ENCODE measurements around the gene LPCAT2. TPM values are rescaled to one million over a fixed set of nuclear protein-coding genes. Genes with fewer than 3 reads are reported as not detected.

LPCAT2 gene
- total RNA-seq, 4 donors from 2014 or later: 10.0 to 21.7 (median 16.9) TPM

DNA sequence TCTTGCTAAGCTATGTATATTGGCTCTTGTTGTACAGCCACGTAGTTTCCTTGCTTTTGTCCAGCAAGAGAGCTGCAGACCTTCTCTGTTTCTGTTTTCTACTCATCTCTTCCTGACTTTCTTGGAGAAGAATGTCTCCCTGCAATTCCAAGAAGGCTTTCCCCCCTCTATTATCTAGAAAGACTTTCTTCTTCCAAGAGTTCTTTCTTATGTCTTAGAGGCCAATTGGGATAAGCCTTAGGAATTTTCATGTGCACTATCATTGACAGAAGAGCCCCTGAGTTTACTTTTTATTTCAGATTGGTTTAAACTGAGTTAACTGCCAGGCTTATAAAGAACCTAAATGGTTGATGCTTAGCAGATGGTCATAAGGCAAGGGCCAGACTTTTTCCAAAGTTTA, 66.6 kb downstream of the LPCAT2 start:
- TF ChIP-seq, protein P1, sequence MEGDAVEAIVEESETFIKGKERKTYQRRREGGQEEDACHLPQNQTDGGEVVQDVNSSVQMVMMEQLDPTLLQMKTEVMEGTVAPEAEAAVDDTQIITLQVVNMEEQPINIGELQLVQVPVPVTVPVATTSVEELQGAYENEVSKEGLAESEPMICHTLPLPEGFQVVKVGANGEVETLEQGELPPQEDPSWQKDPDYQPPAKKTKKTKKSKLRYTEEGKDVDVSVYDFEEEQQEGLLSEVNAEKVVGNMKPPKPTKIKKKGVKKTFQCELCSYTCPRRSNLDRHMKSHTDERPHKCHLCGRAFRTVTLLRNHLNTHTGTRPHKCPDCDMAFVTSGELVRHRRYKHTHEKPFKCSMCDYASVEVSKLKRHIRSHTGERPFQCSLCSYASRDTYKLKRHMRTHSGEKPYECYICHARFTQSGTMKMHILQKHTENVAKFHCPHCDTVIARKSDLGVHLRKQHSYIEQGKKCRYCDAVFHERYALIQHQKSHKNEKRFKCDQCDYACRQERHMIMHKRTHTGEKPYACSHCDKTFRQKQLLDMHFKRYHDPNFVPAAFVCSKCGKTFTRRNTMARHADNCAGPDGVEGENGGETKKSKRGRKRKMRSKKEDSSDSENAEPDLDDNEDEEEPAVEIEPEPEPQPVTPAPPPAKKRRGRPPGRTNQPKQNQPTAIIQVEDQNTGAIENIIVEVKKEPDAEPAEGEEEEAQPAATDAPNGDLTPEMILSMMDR (IDR thresholded peaks at IDR 0.05): no peak
- no peak for TF ChIP-seq POLR2A (IDR thresholded peaks at IDR 0.05)
- 59 to 73% methylated on average over 1 of the region's 1 CpG for WGBS, 2 donors
- Histone ChIP-seq H3K4me1 (peaks cover 0 to 25% (median 0%) of the 10 kb centered on the region in 3 donors), H3K9me3 (no peaks in the 10 kb centered on the region), H3K36me3 (peaks cover 0 to 44% (median 2%) of the 10 kb centered on the region in 3 donors), H3K27me3 (no peaks in the 10 kb centered on the region), H3K27ac (no peak overlapping the region), H3K4me3 (no peak overlapping the region)
- intact Hi-C loops (cut with DNase I): no loop called here
- DNase-seq: no peak

GRCh38 chr16:55576384-55576783, 67.5 kb downstream of the LPCAT2 start:
- Histone ChIP-seq H3K27ac (no peak overlapping the region), H3K27me3 (no peaks in the 10 kb centered on the region), H3K9me3 (no peaks in the 10 kb centered on the region), H3K4me1 (peaks cover 0 to 17% (median 0%) of the 10 kb centered on the region in 3 donors), H3K4me3 (no peak overlapping the region), H3K36me3 (peaks cover 0 to 53% (median 2%) of the 10 kb centered on the region in 3 donors)
- DNase-seq: no peak
- TF ChIP-seq, protein P1 (IDR thresholded peaks at IDR 0.05): no peak
- intact Hi-C loops (cut with DNase I): no loop called here
- 60 to 70% methylated on average over 2 of the region's 2 CpGs for WGBS, 2 donors

- TF ChIP-seq, protein P1 (IDR thresholded peaks at IDR 0.05): no peak
- no peak for TF ChIP-seq POLR2A (IDR thresholded peaks at IDR 0.05)
- DNase-seq: no peak
- no peaks in the 10 kb centered on the region for H3K27me3 ChIP-seq
- H3K4me3 ChIP-seq: no peak overlapping the region
- H3K9me3 ChIP-seq: no peaks in the 10 kb centered on the region
- no peak overlapping the region for H3K27ac ChIP-seq
- peaks cover 0 to 59% (median 2%) of the 10 kb centered on the region in 3 donors for H3K36me3 ChIP-seq
- 70 to 86% methylated on average over 3 of the region's 3 CpGs for WGBS, 2 donors
- H3K4me1 ChIP-seq: peaks cover 0 to 4% (median 0%) of the 10 kb centered on the region in 3 donors
- intact Hi-C loops (cut with DNase I): no loop called here
Measured at GRCh38 chr16:55577887-55578286, 69.0 kb downstream of the LPCAT2 start.

GRCh38 chr16:55585631-55586030, 76.8 kb downstream of the LPCAT2 start:
- H3K27ac ChIP-seq: no peak overlapping the region
- 67 to 71% methylated on average over 2 of the region's 2 CpGs for WGBS, 2 donors
- TF ChIP-seq, protein P1 (IDR thresholded peaks at IDR 0.05): no peak
- TF ChIP-seq POLR2A (IDR thresholded peaks at IDR 0.05): no peak
- peaks cover 0 to 25% (median 0%) of the 10 kb centered on the region in 3 donors for H3K36me3 ChIP-seq
- intact Hi-C loops (cut with DNase I): no loop called here
- H3K27me3 ChIP-seq: no peaks in the 10 kb centered on the region
- H3K4me1 ChIP-seq: no peaks in the 10 kb centered on the region
- DNase-seq: no peak
- no peak overlapping the region for H3K4me3 ChIP-seq
- no peaks in the 10 kb centered on the region for H3K9me3 ChIP-seq

GRCh38 chr16:55588799-55589198, 79.9 kb downstream of the LPCAT2 start:
- no peaks in the 10 kb centered on the region for H3K4me1 ChIP-seq
- no peak overlapping the region for H3K4me3 ChIP-seq
- no peak overlapping the region for H3K27ac ChIP-seq
- peaks cover 0 to 5% (median 0%) of the 10 kb centered on the region in 4 donors for H3K27me3 ChIP-seq
- 69 to 88% methylated on average over 6 of the region's 6 CpGs for WGBS, 2 donors
- no peaks in the 10 kb centered on the region for H3K9me3 ChIP-seq
- intact Hi-C loops (cut with DNase I): no loop called here
- no peak for TF ChIP-seq POLR2A (IDR thresholded peaks at IDR 0.05)
- TF ChIP-seq, protein P1 (IDR thresholded peaks at IDR 0.05): no peak
- peaks cover 0 to 2% (median 0%) of the 10 kb centered on the region in 3 donors for H3K36me3 ChIP-seq
- DNase-seq: no peak

Measured in esophagus squamous epithelium (tissue), 5 donors.